Left lung (tissue), 10 donors: ENCODE results near the gene ANKLE2. TPM values are rescaled to one million over a fixed set of nuclear protein-coding genes. Genes with fewer than 3 reads are reported as not detected.

Experiments
- ATAC-seq: fragments of 200-7000 bp; cut with Tn5 transposase; one replicate; pipeline ENCODE4 v1.9.1; 2020; ENCODE audit warnings: moderate library complexity
- DNase-seq, 4 donors: peaks; one replicate each; pipeline ENCODE4 v3.0.0-alpha.2; 2013 to 2020
- H3K27ac ChIP-seq, 2 donors: fragments of 200-600 bp; sonication (generic) in 1 of 2; one replicate each; pipeline versions ENCODE4 v1.5.0 to v1.8.0; 2020 to 2021
- H3K27me3 ChIP-seq, 2 donors: fragments of 200-600 bp; sonication (generic) in 1 of 2; one replicate each; pipeline versions ENCODE4 v1.5.0 to v1.8.0; 2020 to 2021
- H3K36me3 ChIP-seq, 2 donors: fragments of 200-600 bp; sonication (generic) in 1 of 2; one replicate each; pipeline versions ENCODE4 v1.5.0 to v1.8.0; 2020 to 2021
- H3K4me1 ChIP-seq, 2 donors: fragments of 200-600 bp; one replicate each; pipeline ENCODE4 v1.8.0; 2021
- H3K4me3 ChIP-seq, 2 donors: fragments of 200-600 bp; sonication (generic) in 1 of 2; one replicate each; pipeline versions ENCODE4 v1.5.0 to v1.8.0; 2020 to 2021; ENCODE audit warnings: mild to moderate bottlenecking in 1 of 2
- H3K9me3 ChIP-seq, 2 donors: fragments of 200-600 bp; sonication (generic) in 1 of 2; one replicate each; pipeline versions ENCODE4 v1.5.0 to v1.8.0; 2020 to 2021
- CTCF ChIP-seq, 2 donors: fragments of 200-600 bp; sonication (generic) in 1 of 2; IDR thresholded peaks; one replicate each; pipeline versions ENCODE4 v1.5.0 to v1.8.0; 2021; ENCODE audit warnings: antibody characterized with exemption in 2 of 2
- intact Hi-C, 2 donors: fragments of 100-400 bp; cut with DNase I; formaldehyde crosslinking; loops; one replicate each; pipeline versions ENCODE4 v1.11.2 to v1.14.2; 2022
- polyA plus RNA-seq, 6 donors: library from polyadenylated mRNA; unstranded; fragments of 120-200 nt; gene quantifications; one replicate each; pipeline ENCODE4 v1.2.1, GENCODE V29; 2013; ENCODE audit not compliant: insufficient read length in 6 of 6
- total RNA-seq, 2 donors: library from RNA; stranded (reverse); fragmentation: NEBNext Ultra II Directional; extraction: Animal tissue kit (Norgen Biotek cat#: 25700); gene quantifications; one replicate each; pipeline ENCODE4 v1.2.1, GENCODE V29; 2021
- donor health status: DM: no; HTN: yes; CAD: no.
- donor health status: DM: no; HTN: no; CAD: no.

ANKLE2 gene
- total and polyA plus RNA-seq, 8 donors = 59.3 to 84.9 (median 78.1) TPM

DNA sequence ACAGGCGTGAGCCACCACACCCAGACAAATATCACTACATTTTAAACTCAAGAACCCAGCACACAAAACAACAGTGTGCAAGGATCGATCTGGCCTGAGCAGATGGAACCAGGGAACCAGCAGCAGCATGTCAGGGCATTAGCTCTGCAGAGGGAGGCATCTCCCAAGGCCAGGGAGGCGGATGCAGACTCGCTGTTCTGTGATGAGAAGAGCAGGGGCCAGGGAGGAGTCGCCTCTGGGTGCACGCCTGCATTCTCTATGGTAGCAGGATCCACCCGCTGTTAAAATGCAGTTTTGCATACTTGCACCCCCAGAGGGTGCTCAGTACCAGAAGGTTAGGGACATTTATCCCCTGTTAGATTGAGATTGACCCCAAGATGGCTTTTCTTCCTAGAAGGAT is 33.1 kb downstream of the ANKLE2 start:
- no peak for TF ChIP-seq CTCF (IDR thresholded peaks at IDR 0.05)
- peak in 1 of 4 donors; percentile 38 for DNase-seq

GRCh38 chr12:132727091-132727794 is 34.4 kb downstream of the ANKLE2 start:
- ATAC-seq = peak; percentile 37

More for the DNA sequence above, 33.1 kb downstream of the ANKLE2 start:
- no peak for ATAC-seq
- no peaks in the 10 kb centered on the region for H3K4me1 ChIP-seq
- intact Hi-C loops = no loop called here
- no peaks in the 10 kb centered on the region for H3K9me3 ChIP-seq
- H3K27ac ChIP-seq = no peak overlapping the region
- H3K27me3 ChIP-seq = no peaks in the 10 kb centered on the region
- H3K4me3 ChIP-seq = no peak overlapping the region
- H3K36me3 ChIP-seq = peaks cover 0 to 95% of the 10 kb centered on the region in 2 donors

DNA sequence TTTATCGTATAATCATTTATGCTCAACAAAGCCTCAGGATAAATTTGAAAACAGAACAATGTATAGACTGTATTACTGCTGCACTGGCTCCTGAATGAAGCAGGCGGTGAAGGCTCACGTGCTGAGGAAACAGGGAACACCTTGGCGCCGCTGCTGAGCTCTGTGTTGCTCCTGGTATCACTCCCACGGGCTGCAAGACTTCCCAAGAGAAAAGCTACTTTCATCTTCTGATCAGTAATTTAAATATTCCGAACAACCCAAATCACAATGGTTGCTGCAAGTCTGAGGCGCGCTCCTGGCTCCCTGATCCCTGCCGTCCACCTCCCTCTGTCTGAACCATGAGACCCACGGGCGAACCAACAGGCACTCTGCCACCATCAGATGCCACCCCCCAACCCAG is 35.2 kb downstream of the ANKLE2 start:
- Histone ChIP-seq H3K36me3 (peaks cover 0 to 97% of the 10 kb centered on the region in 2 donors), H3K4me1 (no peaks in the 10 kb centered on the region), H3K9me3 (no peaks in the 10 kb centered on the region), H3K27me3 (no peaks in the 10 kb centered on the region), H3K27ac (no peak overlapping the region), H3K4me3 (no peak overlapping the region)
- ATAC-seq (no peak), DNase-seq (peak in 1 of 4 donors; percentile 37)
- intact Hi-C loops = no loop called here
- no peak for TF ChIP-seq CTCF (IDR thresholded peaks at IDR 0.05)

More at GRCh38 chr12:132727091-132727794, 34.4 kb downstream of the ANKLE2 start:
- Histone ChIP-seq H3K9me3 (no peaks in the 10 kb centered on the region), H3K36me3 (peaks cover 0 to 97% of the 10 kb centered on the region in 2 donors), H3K4me1 (no peaks in the 10 kb centered on the region), H3K4me3 (no peak overlapping the region), H3K27ac (no peak overlapping the region), H3K27me3 (no peaks in the 10 kb centered on the region)
- peak in 1 of 4 donors; percentile 67 for DNase-seq
- intact Hi-C loops = no loop called here
- TF ChIP-seq CTCF (IDR thresholded peaks at IDR 0.05) = no peak

DNA sequence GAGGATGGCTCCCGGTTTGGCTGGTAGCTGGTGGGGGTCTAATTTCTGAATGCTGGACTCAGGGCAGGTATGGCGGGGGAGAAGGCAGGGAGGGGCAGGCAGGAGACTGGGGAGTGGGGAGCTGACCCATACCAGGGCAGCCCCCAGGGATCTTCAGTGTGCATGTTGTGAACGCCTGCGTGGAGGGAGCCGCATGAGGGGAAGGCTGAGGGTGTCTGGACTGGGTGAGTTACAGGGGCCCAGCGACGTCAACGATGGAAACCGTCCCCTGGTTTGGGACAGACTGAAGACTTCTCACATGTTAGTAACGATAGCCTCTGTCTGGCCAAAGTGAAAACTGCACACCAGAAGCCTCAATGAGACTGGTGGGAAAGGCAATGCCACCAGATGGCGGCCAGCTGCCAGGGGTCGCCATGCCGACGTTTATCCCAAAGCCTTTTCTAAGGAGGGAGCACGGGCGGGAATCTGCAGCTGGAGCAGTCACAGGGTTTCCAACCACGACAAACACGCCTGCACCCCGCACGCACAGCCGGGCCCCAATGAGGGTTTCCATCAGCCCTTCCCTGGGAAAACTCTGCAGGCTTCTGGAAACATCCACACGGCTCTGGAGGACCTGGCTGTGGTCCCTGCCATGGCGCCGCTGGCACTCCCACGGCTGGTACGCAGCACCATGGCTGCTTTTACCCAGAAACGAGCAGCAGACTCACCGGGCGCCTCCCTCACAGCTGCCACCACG is 37.0 kb downstream of the ANKLE2 start:
- H3K4me1 ChIP-seq = no peaks in the 10 kb centered on the region
- no peak overlapping the region for H3K27ac ChIP-seq
- no peak for TF ChIP-seq CTCF (IDR thresholded peaks at IDR 0.05)
- intact Hi-C loops = no loop called here
- peak in 1 of 4 donors; percentile 47 for DNase-seq
- H3K9me3 ChIP-seq = no peaks in the 10 kb centered on the region
- no peak overlapping the region for H3K4me3 ChIP-seq
- H3K36me3 ChIP-seq = peaks cover 0 to 97% of the 10 kb centered on the region in 2 donors
- ATAC-seq = no peak
- H3K27me3 ChIP-seq = no peaks in the 10 kb centered on the region

GRCh38 chr12:132723764-132724140 is 37.9 kb downstream of the ANKLE2 start:
- Histone ChIP-seq H3K27ac (no peak overlapping the region), H3K4me3 (no peak overlapping the region), H3K4me1 (no peaks in the 10 kb centered on the region), H3K9me3 (no peaks in the 10 kb centered on the region), H3K36me3 (peaks cover 0 to 100% of the 10 kb centered on the region in 2 donors), H3K27me3 (no peaks in the 10 kb centered on the region)
- intact Hi-C loops = no loop called here
- TF ChIP-seq CTCF (IDR thresholded peaks at IDR 0.05) = no peak
- DNase-seq = no peak
- no peak for ATAC-seq
